ENCODE data around the gene ZDHHC1.

DNA sequence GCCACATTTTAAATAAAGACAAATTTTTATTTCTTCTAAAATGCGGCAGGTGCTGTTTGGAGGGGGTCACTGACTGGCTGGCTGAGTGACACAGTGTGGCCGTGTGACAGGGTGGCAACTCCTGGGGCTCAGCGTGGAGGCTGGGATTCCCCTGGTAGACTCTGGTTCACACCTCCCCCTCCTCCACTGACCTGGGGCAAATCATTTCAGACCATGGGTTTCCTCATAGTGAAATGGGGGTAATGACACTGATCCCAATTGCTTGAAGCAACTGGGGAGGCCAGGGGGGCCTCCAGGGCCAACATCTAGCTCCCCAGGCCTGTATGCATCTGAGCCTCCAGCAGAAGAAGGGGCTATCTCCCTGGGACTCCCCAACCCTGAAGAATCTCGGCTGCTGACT lies 21.2 kb upstream of the ZDHHC1 start:
- TF ChIP-seq GATA3 (IDR thresholded peaks at IDR 0.05; ENCODE audit: low read depth, low read length) (no peak), GATA2 (IDR thresholded peaks at IDR 0.05; ENCODE audit: low read depth, low read length) (no peak)
